Measurements from ENCODE around the gene APH1B. TPM values are rescaled to one million over a fixed set of nuclear protein-coding genes. Genes with fewer than 3 reads are reported as not detected.
A peak's percentile ranks its signal among the peaks of the same experiment; 100 is the strongest.

APH1B gene
- total RNA-seq, 6 experiments from 2014 or later, result 23.7 to 38.7 (median 33.6) TPM

DNA sequence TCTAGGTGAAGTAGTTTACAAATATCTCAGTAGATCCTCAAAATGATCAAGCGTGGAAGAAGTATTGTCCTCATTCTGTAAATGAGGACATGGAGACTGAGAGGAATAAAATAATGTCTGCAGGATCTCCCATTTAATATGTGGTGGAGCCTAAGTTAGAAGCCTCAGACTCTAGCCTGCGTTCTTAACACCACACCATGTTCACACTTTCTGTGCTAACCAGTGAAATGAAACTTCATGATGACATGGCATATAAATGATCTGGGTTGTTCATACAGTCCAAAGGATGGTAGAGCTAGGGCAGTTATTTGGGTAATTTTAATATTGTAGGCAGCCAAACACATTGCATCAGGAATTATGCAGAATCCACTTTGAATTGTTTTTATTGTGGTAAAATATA is 25.1 kb upstream of the APH1B start:
- DNase-seq, result no peak
- H3K4me1 Mint-ChIP-seq (ENCODE audit: low read depth), result peaks cover 70% of the 10 kb centered on the region
- no peaks in the 10 kb centered on the region for H3K9me3 Mint-ChIP-seq
- no peak overlapping the region for H3K4me3 Mint-ChIP-seq
- no peak for TF ChIP-seq CTCF (IDR thresholded peaks at IDR 0.05)
- H3K27me3 Mint-ChIP-seq (ENCODE audit: insufficient read depth), result no peaks in the 10 kb centered on the region; the same call in 1 of the 2 replicates
- no peak overlapping the region for H3K27ac Mint-ChIP-seq
- 0 out of 2 replicates have a peak, but pooled peaks cover 4% of the 10 kb centered on the region for H3K36me3 Mint-ChIP-seq (ENCODE audit: low read depth)

- Mint-ChIP-seq H3K27me3 (ENCODE audit: insufficient read depth) (no peaks in the 10 kb centered on the region; the same call in 1 of the 2 replicates), H3K4me3 (no peak overlapping the region), H3K4me1 (ENCODE audit: low read depth) (peaks cover 44% of the 10 kb centered on the region), H3K36me3 (ENCODE audit: low read depth) (peaks cover 9% of the 10 kb centered on the region; the same call in 1 of the 2 replicates), H3K9me3 (no peaks in the 10 kb centered on the region), H3K27ac (no peak overlapping the region)
- no peak for DNase-seq
- TF ChIP-seq CTCF (IDR thresholded peaks at IDR 0.05), result no peak
Measured at GRCh38 chr15:63254991-63255390, 22.4 kb upstream of the APH1B start.

DNA sequence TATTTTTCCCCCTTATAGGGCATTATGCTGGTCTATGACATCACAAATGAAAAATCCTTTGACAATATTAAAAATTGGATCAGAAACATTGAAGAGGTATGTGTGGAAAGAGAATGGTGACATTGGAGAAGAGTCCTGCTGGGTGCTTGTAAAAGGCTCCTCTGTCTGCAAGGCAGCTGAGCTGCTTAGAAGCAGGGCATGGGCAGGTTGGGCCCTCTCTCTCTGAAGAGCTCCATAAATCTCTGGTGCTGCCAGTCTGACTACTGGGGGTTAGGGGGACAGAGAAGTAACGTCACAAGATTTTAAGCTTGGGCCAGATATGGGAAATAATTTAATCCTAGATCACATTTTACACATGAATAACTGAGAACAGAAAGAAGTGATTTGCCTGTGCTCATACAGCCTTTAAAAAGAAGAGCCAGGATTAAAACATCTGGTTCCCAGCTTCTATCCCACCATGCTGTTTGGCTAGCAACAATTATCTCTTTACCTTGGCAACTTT is 21.9 kb upstream of the APH1B start:
- Mint-ChIP-seq H3K4me1 (ENCODE audit: low read depth) (peaks cover 39% of the 10 kb centered on the region), H3K9me3 (no peaks in the 10 kb centered on the region), H3K27me3 (ENCODE audit: insufficient read depth) (no peaks in the 10 kb centered on the region), H3K4me3 (no peak overlapping the region), H3K36me3 (ENCODE audit: low read depth) (peaks cover 13% of the 10 kb centered on the region; the same call in 1 of the 2 replicates), H3K27ac (peak overlapping the region; percentile 17; the same call in 1 of the 2 replicates)
- TF ChIP-seq CTCF (IDR thresholded peaks at IDR 0.05), result no peak
- DNase-seq, result no peak

GRCh38 chr15:63256433-63257274 is 20.8 kb upstream of the APH1B start:
- Mint-ChIP-seq H3K27me3 (ENCODE audit: insufficient read depth) (no peaks in the 10 kb centered on the region), H3K36me3 (ENCODE audit: low read depth) (peaks cover 22% of the 10 kb centered on the region), H3K27ac (peak overlapping the region; percentile 55; the same call in 1 of the 2 replicates), H3K9me3 (no peaks in the 10 kb centered on the region), H3K4me1 (ENCODE audit: low read depth) (peaks cover 27% of the 10 kb centered on the region), H3K4me3 (peak overlapping the region; percentile 3)
- DNase-seq, result peak; percentile 72
- no peak for TF ChIP-seq CTCF (IDR thresholded peaks at IDR 0.05)

- Mint-ChIP-seq H3K27me3 (ENCODE audit: insufficient read depth) (no peaks in the 10 kb centered on the region), H3K9me3 (no peaks in the 10 kb centered on the region), H3K4me3 (no peak overlapping the region), H3K27ac (no peak overlapping the region), H3K4me1 (ENCODE audit: low read depth) (peaks cover 19% of the 10 kb centered on the region), H3K36me3 (ENCODE audit: low read depth) (peaks cover 28% of the 10 kb centered on the region)
- no peak for DNase-seq
- no peak for TF ChIP-seq CTCF (IDR thresholded peaks at IDR 0.05)
Measured at GRCh38 chr15:63258658-63259057, 18.7 kb upstream of the APH1B start.
